8988T (cell line): Measurements from ENCODE around the gene OMG.
"Not testable (repeated sequence)": the region's sequence is repeated elsewhere in the genome, so short reads cannot be mapped to it uniquely, and the experiment has no call there.

Experiments used
- DNase-seq: peaks from one replicate; pipeline ENCODE4 v3.0.0; 2011

Gene OMG

DNA sequence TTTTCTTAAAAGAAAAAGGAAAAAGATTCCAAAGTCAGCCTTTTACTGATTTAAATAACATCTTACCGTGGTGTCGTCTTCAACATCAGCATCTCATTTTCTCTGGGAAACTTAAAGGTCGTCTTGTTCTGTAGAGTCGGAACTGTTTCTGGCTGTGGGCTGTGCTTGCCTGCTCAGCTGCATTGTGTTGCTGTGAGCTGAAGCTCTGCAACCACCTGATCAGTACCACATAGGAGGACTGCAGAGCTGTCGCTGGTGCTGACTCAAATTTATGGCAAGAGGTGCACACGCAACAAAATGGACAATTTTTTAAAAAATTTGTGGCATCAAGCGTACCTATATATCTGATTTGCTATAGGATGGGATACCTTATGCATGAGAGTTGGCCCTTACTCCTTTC is at the start of gene OMG:
TSS of gene OMG (minus strand) at position 150 of the 400 bp plus-strand sequence. CDS start 908 bp downstream, outside the sequence.
- DNase-seq = no peak

- DNase-seq = not testable (repeated sequence)
Measured at GRCh38 chr17:31345191-31345747, 48.2 kb upstream of the OMG start.

GRCh38 chr17:31339906-31340661 is 43.0 kb upstream of the OMG start:
- DNase-seq = no peak

DNA sequence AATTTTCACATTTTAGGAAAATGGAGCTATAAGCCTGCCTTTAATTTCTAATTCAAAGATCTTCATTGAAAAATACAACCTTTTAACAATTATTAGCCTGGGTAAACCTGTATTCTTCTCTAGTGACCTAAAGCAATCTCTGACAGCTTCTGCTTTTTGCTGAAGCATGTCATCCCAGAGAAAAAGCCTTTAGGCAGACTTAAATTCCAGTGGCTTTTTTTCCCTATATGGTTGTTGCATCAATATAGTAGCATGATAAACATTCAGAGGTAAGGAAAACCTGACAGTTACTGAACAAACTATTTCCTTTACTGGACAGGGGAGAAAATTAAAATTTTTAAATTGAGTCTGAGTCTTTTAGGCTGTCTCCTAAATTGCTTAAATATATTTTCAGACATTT is 32.2 kb upstream of the OMG start:
- no peak for DNase-seq

DNA sequence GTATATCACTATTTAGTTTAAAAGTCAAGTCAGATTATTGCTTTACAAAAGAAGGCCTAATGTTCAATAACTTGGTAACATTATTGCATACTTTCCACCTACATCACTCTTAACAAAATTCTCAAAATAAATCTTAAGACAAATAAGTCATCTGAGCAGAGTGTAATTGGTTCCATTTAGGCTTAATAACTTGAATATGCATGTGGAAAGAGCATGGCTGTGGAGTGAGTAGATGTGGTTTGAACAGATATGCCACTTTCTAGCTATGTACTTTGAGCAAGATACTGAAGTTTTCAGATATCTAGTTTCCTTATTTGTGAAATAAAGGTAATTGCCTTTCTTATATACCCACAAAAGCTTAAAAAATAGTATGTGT is 31.1 kb upstream of the OMG start:
- DNase-seq = no peak

- no peak for DNase-seq
Measured at GRCh38 chr17:31327534-31328159, 30.6 kb upstream of the OMG start.

GRCh38 chr17:31323551-31323950 is 26.5 kb upstream of the OMG start:
- DNase-seq = no peak

DNA sequence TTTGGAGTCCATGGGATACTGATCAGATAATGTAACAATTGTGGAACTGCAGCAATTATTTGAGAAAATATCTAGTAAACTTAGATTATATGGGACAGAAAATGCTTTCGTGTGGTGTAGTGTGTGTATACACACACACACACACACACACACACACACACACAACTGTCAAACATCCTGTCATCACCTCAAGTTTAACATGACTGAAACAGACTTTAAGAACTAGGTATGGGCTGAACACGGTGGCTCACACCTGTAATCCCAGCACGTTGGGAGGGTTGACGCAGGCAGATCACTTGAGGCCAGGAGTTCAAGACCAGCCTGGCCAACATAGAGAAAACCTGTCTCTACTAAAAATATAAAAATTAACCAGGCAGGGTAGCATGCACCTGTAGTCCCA is 24.9 kb upstream of the OMG start:
- no peak for DNase-seq

DNA sequence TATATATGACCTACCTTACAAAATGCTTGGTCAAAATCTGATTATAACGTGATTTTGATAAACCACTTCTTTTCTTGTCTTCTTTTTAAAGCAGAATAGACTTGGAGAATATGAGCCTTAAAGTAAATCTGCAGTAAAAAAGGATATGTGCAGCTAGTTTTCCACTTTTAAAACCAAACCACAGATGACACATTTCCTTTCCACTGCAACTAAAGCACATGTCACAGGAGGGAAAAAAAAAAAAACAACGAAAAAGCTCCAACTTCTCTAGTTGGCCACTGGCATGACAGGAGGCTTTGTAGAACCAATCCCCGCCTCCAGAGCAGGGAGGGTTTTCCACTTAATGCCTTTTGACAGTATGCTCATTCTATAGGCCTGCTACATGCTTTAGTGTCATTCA is 24.4 kb upstream of the OMG start, which contains the start of gene EVI2A:
TSS of gene EVI2A (minus strand) at position 142 of the 400 bp plus-strand sequence. CDS start 2,609 bp downstream, outside the sequence.
- DNase-seq = no peak

GRCh38 chr17:31320791-31321190 is 23.8 kb upstream of the OMG start:
- DNase-seq = no peak

DNA sequence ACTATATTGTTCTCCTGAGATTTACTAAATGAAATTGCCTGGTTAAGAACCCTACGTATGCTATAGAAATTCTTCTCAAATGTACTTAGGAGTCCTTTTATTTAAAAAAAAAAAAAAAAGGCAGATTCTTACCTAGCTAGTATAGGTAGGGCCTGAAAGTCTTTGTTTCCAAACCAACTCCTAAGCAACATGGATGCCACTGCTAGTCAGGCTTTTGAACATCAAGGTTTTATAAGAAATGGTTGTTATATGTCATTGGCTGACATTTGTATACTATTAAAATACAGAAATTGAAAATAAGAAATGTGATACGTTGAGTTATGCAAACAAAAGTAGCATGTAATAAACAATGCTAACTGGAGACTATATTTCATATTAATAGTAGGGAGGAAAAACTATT is 23.2 kb upstream of the OMG start:
- DNase-seq = no peak

GRCh38 chr17:31318851-31319661 is 22.0 kb upstream of the OMG start:
- DNase-seq = no peak

DNA sequence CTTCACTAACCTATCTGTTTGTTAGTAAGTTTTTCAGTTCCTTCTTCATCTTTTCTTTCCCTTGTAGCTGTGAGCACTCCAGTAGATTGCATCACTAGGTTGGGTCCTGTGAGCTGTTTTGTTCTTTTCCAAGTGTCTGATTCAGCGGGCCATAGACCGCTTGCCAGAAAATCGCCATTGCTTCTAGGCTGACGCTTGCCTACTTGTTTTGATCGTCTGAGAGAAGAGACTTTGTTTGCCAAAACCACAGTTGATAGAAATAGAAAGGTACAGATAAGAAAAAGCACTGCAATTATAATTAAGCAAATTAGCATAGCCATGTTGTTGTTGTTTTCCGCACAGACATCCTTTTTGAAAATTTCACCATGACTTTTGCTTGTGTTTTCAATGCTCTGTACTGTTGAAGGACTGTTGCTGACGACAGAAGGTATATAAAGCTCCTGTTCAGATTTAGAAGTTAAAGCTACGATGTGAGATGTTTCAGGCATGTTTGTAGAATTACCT is 21.3 kb upstream of the OMG start:
- no peak for DNase-seq

- no peak for DNase-seq
Measured at GRCh38 chr17:31314782-31315100, 17.7 kb upstream of the OMG start.

- DNase-seq = no peak
Measured at GRCh38 chr17:31313982-31314781, 17.1 kb upstream of the OMG start, which contains the start of gene EVI2B. TSS of gene EVI2B (minus strand) at chr17:31314054. CDS start at chr17:31305609, 8,445 bp downstream.

DNA sequence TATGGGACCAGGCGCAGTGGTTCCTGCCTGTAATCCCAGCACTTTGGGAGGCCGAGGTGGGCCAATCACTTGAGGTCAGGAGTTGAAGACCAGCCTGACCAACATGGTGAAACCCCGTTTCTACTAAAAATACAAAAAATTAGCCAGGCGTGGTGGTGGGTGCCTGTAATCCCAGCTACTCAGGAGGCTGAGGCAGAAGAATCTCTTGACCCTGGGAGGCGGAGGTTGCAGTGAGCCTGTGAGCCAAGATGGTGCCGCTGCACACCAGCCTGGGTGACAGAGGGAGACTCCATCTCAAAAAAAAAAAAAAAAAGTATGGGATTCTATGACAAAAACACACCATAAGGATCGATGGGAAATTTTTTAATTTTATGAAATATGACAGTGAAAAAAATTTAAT is 15.2 kb upstream of the OMG start:
- DNase-seq = not testable (repeated sequence)

- no peak for DNase-seq
Measured at GRCh38 chr17:31311526-31311925, 14.5 kb upstream of the OMG start.

DNA sequence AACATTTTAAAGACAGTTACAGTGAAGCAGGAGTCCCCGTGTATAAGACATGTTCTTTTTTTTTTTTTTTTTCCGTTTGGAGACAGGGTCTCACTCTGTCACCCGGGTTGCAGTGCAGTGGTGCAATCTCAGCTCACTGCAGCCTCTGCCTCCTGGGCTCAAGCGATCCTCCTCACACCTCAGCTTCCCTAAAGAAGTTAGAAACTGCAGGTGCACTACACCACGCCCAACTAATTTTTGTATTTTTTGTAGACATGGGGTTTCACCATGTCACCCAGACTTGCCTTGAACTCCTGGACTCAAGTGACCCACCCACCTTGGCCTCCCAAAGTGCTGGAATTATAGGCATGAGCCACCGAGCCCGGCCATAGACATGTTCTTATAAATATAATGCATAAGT is 13.8 kb upstream of the OMG start:
- DNase-seq = no peak

DNA sequence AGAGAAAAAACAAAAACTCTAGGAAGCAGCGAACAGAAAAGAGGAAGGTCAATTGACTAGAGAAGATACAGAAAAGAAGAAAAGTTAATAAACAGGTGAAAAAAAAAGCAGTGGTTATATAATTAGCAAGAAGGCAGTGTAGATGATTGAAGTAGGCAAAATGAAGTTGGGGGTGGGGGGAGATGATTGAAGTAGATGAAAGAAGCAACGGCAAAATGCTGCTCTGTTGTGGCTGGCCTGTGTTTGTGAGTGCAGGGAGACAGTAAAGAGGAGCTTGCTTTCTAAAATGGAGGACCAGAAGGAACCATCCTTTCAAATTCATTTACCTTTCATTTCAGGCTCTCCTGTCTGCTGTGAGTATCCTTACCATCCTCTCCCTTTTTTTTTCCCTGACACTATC is 13.2 kb upstream of the OMG start:
- DNase-seq = no peak

- DNase-seq = no peak
Measured at GRCh38 chr17:31309556-31309955, 12.5 kb upstream of the OMG start.

GRCh38 chr17:31308372-31309334 is 11.6 kb upstream of the OMG start:
- no peak for DNase-seq
